ENCODE measurements around the gene HEYL. TPM values are rescaled to one million over a fixed set of nuclear protein-coding genes. Genes with fewer than 3 reads are reported as not detected.

HEYL gene
- total and polyA plus RNA-seq, 2 of the 8 experiments (the other 6 are each of a cell fraction or from before 2014, with no cell fraction given), result 1.8 to 3.1 TPM

DNA sequence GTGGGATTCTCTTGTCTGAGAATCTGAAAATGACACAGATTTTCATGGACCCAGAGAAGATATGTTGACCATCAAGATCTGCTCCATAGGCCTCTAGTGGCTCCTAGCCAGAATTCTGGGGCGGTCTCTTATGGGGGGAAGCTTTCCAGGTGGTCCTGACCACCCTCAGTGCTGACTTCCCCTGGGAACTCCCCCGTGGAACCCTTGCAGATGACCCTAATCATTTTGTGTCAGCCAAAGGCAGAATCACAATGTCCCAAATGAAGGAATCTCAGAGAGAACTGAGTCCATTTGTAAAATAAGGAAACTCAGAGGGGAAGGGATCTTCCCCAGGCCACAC lies 3.6 kb downstream of the HEYL start:
- Histone ChIP-seq H3K27ac (ENCODE audit: low read depth, low read length) (no peak overlapping the region), H4K5ac (ENCODE audit: insufficient read length, low read depth, low read length) (no peak overlapping the region), H3K4ac (replicated peaks; ENCODE audit: insufficient read length, low read depth, low read length) (no peak overlapping the region), H2AFZ (ENCODE audit: low read length) (no peak overlapping the region), H3K14ac (ENCODE audit: insufficient read length) (no peak overlapping the region), H3K9me3 (ENCODE audit: insufficient read depth in 2 of 2, low read depth in 1 of 2, low read length in 1 of 2) (no peaks in the 10 kb centered on the region), H3K4me3 (ENCODE audit: extremely low read depth in 1 of 4, insufficient read depth in 2 of 4, low read depth in 3 of 4, low read length in 4 of 4) (no peak overlapping the region), H3K18ac (ENCODE audit: extremely low read depth, low read length) (no peak overlapping the region), H3K23me2 (ENCODE audit: low read depth, low read length) (peaks cover 4% of the 10 kb centered on the region; the same call in 1 of the 2 replicates), H4K91ac (replicated peaks; ENCODE audit: insufficient read length, low read length) (no peak overlapping the region), H2BK12ac (ENCODE audit: low read depth, low read length) (no peak overlapping the region), H3K9ac (replicated peaks in 1 of 4; ENCODE audit: extremely low read depth in 1 of 4, low read depth in 3 of 4, low read length in 3 of 4) (no peak overlapping the region), H3K36me3 (ENCODE audit: control insufficient read depth in 2 of 4, insufficient read depth in 4 of 4, low read length in 3 of 4) (no peaks in the 10 kb centered on the region), H3K23ac (ENCODE audit: insufficient read length) (no peak overlapping the region), H2BK20ac (ENCODE audit: low read length) (no peak overlapping the region), H3K79me2 (ENCODE audit: control insufficient read depth in 1 of 2, insufficient read depth in 2 of 2, low read length in 2 of 2) (no peaks in the 10 kb centered on the region), H3K79me1 (ENCODE audit: low read depth, low read length) (no peaks in the 10 kb centered on the region), H2BK15ac (ENCODE audit: low read length) (no peak overlapping the region), H4K8ac (ENCODE audit: extremely low read depth, insufficient read depth, low read length) (no peak overlapping the region), H3K56ac (replicated peaks; ENCODE audit: insufficient read length, low read depth, low read length) (no peak overlapping the region), H4K20me1 (replicated peaks in 1 of 2; ENCODE audit: control insufficient read depth in 1 of 2, insufficient read depth in 2 of 2, low read length in 2 of 2) (peaks cover 0 to 5% of the 10 kb centered on the region in 2 experiments), H2AK5ac (ENCODE audit: low read depth, low read length) (no peak overlapping the region), H3K27me3 (replicated peaks in 1 of 4; ENCODE audit: control insufficient read depth in 3 of 4, extremely low read depth in 1 of 4, insufficient read depth in 3 of 4, low read length in 3 of 4) (peaks cover 4 to 58% (median 57%) of the 10 kb centered on the region in 4 experiments), H3K4me2 (ENCODE audit: insufficient read depth in 1 of 2, low read depth in 2 of 2, low read length in 2 of 2) (no peak overlapping the region), H3K4me1 (replicated peaks in 1 of 4; ENCODE audit: control insufficient read depth in 3 of 4, insufficient read depth in 4 of 4, low read length in 3 of 4) (peaks cover 0 to 5% (median 1%) of the 10 kb centered on the region in 4 experiments; a peak in 3 of 7 replicates), H2BK120ac (replicated peaks; ENCODE audit: low read depth, low read length) (no peak overlapping the region), H2BK5ac (ENCODE audit: low read depth, low read length) (no peak overlapping the region)
- TF ChIP-seq TAF1 (IDR thresholded peaks at IDR 0.05; ENCODE audit: low read depth, low read length), result no peak
- TF ChIP-seq RAD21 (IDR thresholded peaks at IDR 0.05 in 1 of 2, conservative IDR thresholded peaks at IDR 0.05 in 1 of 2; ENCODE audit: low read depth in 2 of 2, low read length in 2 of 2), result no peak
- no peak for TF ChIP-seq BACH1 (IDR thresholded peaks at IDR 0.05; ENCODE audit: low read length)
- no peak for TF ChIP-seq ZNF274 (IDR thresholded peaks at IDR 0.05; ENCODE audit: borderline replicate concordance, extremely low read depth, low read length)
- TF ChIP-seq SRF (IDR thresholded peaks at IDR 0.05; ENCODE audit: low read depth, low read length), result no peak
- TF ChIP-seq HDAC2 (IDR thresholded peaks at IDR 0.05; ENCODE audit: borderline replicate concordance in 1 of 2, low read depth in 2 of 2, low read length in 2 of 2), result no peak
- TF ChIP-seq, protein P1, sequence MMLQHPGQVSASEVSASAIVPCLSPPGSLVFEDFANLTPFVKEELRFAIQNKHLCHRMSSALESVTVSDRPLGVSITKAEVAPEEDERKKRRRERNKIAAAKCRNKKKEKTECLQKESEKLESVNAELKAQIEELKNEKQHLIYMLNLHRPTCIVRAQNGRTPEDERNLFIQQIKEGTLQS (IDR thresholded peaks at IDR 0.05; ENCODE audit: insufficient read depth, low read depth, low read length), result no peak
- TF ChIP-seq, protein P2, sequence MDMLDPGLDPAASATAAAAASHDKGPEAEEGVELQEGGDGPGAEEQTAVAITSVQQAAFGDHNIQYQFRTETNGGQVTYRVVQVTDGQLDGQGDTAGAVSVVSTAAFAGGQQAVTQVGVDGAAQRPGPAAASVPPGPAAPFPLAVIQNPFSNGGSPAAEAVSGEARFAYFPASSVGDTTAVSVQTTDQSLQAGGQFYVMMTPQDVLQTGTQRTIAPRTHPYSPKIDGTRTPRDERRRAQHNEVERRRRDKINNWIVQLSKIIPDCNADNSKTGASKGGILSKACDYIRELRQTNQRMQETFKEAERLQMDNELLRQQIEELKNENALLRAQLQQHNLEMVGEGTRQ (IDR thresholded peaks at IDR 0.05; ENCODE audit: low read length), result no peak
- DNase-seq (ENCODE audit: low read depth in 1 of 2, low spot score in 2 of 2), result no peak
- ChIA-PET CTCF (ENCODE audit: partially characterized antibody) (interaction anchor here (16.5 kb wide), 2 partner anchors 19 to 22 kb away, joined by 278 to 337 read pairs; no protein-coding TSS in a partner anchor), POLR2A (ENCODE audit: partially characterized antibody) (interaction anchor here (0.9 to 2.6 kb wide), 2 partner anchors 11 to 36 kb away, joined by 4 to 10 read pairs; no protein-coding TSS in a partner anchor)
- WGBS, 2 experiments (ENCODE audit: extremely low coverage in 1 of 2, insufficient coverage in 1 of 2, insufficient read length in 1 of 2, insufficient replicate concordance in 2 of 2, low coverage in 1 of 2, low lambda C conversion rate in 2 of 2, missing lambda C conversion rate in 1 of 2), result 68% methylated on average over 2 of the region's 2 CpGs; no CpG with 5 or more reads in 1 of the 2 experiments
- no peak for FAIRE-seq
